Inferior parietal cortex (tissue), 1 donor: ENCODE results near the gene TMEM170A.
"Not testable (repeated sequence)": the region's sequence is repeated elsewhere in the genome, so short reads cannot be mapped to it uniquely, and the experiment has no call there.

Experiments used
- DNase-seq: peaks from one replicate; pipeline ENCODE4 v3.0.0-alpha.2; 2016; ENCODE audit errors: extremely low spot score

Gene TMEM170A

GRCh38 chr16:75455677-75456076 is 8.8 kb downstream of the TMEM170A start:
- no peak for DNase-seq

GRCh38 chr16:75452464-75453190 is 11.9 kb downstream of the TMEM170A start:
- no peak for DNase-seq

GRCh38 chr16:75446416-75446815 is 18.1 kb downstream of the TMEM170A start:
- DNase-seq: no peak

GRCh38 chr16:75445298-75445697 is 19.2 kb downstream of the TMEM170A start:
- no peak for DNase-seq

GRCh38 chr16:75443298-75443697 is 21.2 kb downstream of the TMEM170A start:
- DNase-seq: no peak

- DNase-seq: peak; percentile 85
These were observed 30.6 kb downstream of the TMEM170A start for GRCh38 chr16:75433732-75434413.

GRCh38 chr16:75432828-75433731 is 31.4 kb downstream of the TMEM170A start, which contains the start of gene CFDP1:
Gene CFDP1, minus strand, starts transcription at chr16:75433503. Its CDS starts 151 bp downstream, at chr16:75433352.
- DNase-seq: peak; percentile 98

GRCh38 chr16:75429621-75430403 is 34.7 kb downstream of the TMEM170A start:
- no peak for DNase-seq

- DNase-seq: not testable (repeated sequence)
These were observed 38.0 kb downstream of the TMEM170A start for GRCh38 chr16:75426524-75426923.

- not testable (repeated sequence) for DNase-seq
These were observed 40.3 kb downstream of the TMEM170A start for GRCh38 chr16:75424105-75424762.

- DNase-seq: no peak
These were observed 40.8 kb downstream of the TMEM170A start for GRCh38 chr16:75423723-75424104.

GRCh38 chr16:75421820-75422126 is 42.7 kb downstream of the TMEM170A start:
- no peak for DNase-seq

- no peak for DNase-seq
These were observed 43.3 kb downstream of the TMEM170A start for GRCh38 chr16:75420987-75421819.

GRCh38 chr16:75416904-75417565 is 47.5 kb downstream of the TMEM170A start:
- no peak for DNase-seq

GRCh38 chr16:75415169-75415905 is 49.2 kb downstream of the TMEM170A start:
- no peak for DNase-seq

- DNase-seq: no peak
These were observed 50.5 kb downstream of the TMEM170A start for GRCh38 chr16:75413951-75414350.

- DNase-seq: no peak
These were observed 57.5 kb downstream of the TMEM170A start for GRCh38 chr16:75406943-75407342.

GRCh38 chr16:75402821-75403475 is 61.5 kb downstream of the TMEM170A start:
- peak; percentile 60 for DNase-seq
